HL-60/S4 treated with retinoic acid at 250 ng/mL for 4 days and 3 days (cell line): ENCODE results near the gene REM2.

Source experiments
- in situ Hi-C: fragments of 300-500 bp; cut with MboI; formaldehyde crosslinking; loops from 2 replicates; pipeline ENCODE4 v1.7.0; 2022; ENCODE audit warnings: low sequenced_read_pairs

REM2 gene

GRCh38 chr14:22883173-22883976, at the start of gene REM2:
Gene REM2 (plus strand): TSS chr14:22883222. CDS start chr14:22883288, 66 bp downstream.
- in situ Hi-C loops: no loop called here

- in situ Hi-C loops: no loop called here
Measured at GRCh38 chr14:22835505-22835904, 47.5 kb upstream of the REM2 start.

- in situ Hi-C loops: no loop called here
Measured at GRCh38 chr14:22836301-22837113, 46.5 kb upstream of the REM2 start, which contains the start of gene MMP14. Gene MMP14 (plus strand): TSS chr14:22836585. CDS start chr14:22836818, 233 bp downstream.

GRCh38 chr14:22837114-22837749, 45.8 kb upstream of the REM2 start:
- in situ Hi-C loops: no loop called here

- in situ Hi-C loops: no loop called here
Measured at GRCh38 chr14:22837750-22838538, 45.1 kb upstream of the REM2 start.

GRCh38 chr14:22838631-22839041, 44.4 kb upstream of the REM2 start:
- in situ Hi-C loops: no loop called here

GRCh38 chr14:22839159-22839779, 43.8 kb upstream of the REM2 start:
- in situ Hi-C loops: no loop called here

GRCh38 chr14:22841311-22841710, 41.7 kb upstream of the REM2 start:
- in situ Hi-C loops: no loop called here

GRCh38 chr14:22841769-22842168, 41.3 kb upstream of the REM2 start:
- in situ Hi-C loops: no loop called here

- in situ Hi-C loops: no loop called here
Measured at GRCh38 chr14:22842211-22843122, 40.6 kb upstream of the REM2 start.

- in situ Hi-C loops: no loop called here
Measured at GRCh38 chr14:22843123-22843925, 39.7 kb upstream of the REM2 start.

GRCh38 chr14:22844221-22845102, 38.6 kb upstream of the REM2 start:
- in situ Hi-C loops: no loop called here

GRCh38 chr14:22845103-22845394, 38.0 kb upstream of the REM2 start:
- in situ Hi-C loops: no loop called here

- in situ Hi-C loops: no loop called here
Measured at GRCh38 chr14:22845821-22846625, 37.0 kb upstream of the REM2 start.

- in situ Hi-C loops: no loop called here
Measured at GRCh38 chr14:22846811-22847307, 36.2 kb upstream of the REM2 start.

- in situ Hi-C loops: no loop called here
Measured at GRCh38 chr14:22847661-22848341, 35.2 kb upstream of the REM2 start.
